PC-3 (cell line): ENCODE measurements around the gene RNF32.

Experiments
- EZH2 ChIP-seq: fragments of 300-600 bp; sonication (generic); IDR thresholded peaks from one replicate; pipeline ENCODE4 v1.6.1; 2017; ENCODE audit warnings: antibody characterized with exemption, mild to moderate bottlenecking, low read length; ENCODE audit not compliant: unreplicated experiment
- EZH2phosphoT487 ChIP-seq: fragments of 300-600 bp; sonication (generic); IDR thresholded peaks from 2 replicates; pipeline ENCODE4 v1.6.1; 2018; ENCODE audit warnings: mild to moderate bottlenecking, antibody characterized with exemption, low read length, borderline replicate concordance
- TF ChIP-seq, protein P1 (sequence below): fragments of 300-600 bp; sonication (generic); conservative IDR thresholded peaks from 2 replicates; pipeline ENCODE4 v1.5.1; 2017; ENCODE audit warnings: antibody characterized with exemption, low read depth, mild to moderate bottlenecking, low read length

DNA sequence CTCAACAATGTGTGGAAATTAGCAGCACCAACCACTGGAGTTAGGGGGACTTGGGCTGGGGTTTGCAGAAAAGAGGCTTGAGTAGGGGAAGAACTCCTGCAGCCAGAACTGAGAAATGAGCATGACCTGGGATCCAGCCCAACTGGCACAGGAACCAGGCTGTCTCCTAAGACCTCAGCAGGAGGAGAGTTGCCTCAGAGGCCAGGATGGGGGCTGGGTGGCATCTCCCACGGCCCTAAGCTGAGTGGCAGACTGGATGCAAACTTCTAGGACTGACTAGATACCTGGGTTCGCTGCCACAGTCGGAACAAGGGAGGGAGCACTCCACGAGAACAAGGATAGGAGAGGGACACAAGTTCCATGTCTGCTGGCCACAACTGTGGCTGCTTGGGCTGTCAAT is 62.6 kb downstream of the RNF32 start:
- TF ChIP-seq, protein P1, sequence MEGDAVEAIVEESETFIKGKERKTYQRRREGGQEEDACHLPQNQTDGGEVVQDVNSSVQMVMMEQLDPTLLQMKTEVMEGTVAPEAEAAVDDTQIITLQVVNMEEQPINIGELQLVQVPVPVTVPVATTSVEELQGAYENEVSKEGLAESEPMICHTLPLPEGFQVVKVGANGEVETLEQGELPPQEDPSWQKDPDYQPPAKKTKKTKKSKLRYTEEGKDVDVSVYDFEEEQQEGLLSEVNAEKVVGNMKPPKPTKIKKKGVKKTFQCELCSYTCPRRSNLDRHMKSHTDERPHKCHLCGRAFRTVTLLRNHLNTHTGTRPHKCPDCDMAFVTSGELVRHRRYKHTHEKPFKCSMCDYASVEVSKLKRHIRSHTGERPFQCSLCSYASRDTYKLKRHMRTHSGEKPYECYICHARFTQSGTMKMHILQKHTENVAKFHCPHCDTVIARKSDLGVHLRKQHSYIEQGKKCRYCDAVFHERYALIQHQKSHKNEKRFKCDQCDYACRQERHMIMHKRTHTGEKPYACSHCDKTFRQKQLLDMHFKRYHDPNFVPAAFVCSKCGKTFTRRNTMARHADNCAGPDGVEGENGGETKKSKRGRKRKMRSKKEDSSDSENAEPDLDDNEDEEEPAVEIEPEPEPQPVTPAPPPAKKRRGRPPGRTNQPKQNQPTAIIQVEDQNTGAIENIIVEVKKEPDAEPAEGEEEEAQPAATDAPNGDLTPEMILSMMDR, result no peak
- no peak for TF ChIP-seq EZH2
- TF ChIP-seq EZH2phosphoT487, result no peak
